SIG-M5 treated with dmso at 0.1 percent for 504 hours (cell line): ENCODE data around the gene SUPT6H.
"Not testable (repeated sequence)": the region's sequence is repeated elsewhere in the genome, so short reads cannot be mapped to it uniquely, and the experiment has no call there.

ENCODE experiments used
- DNase-seq: peaks from one replicate; lab custom pipeline; 2025; ENCODE audit not compliant: unreplicated experiment; lab: John Stamatoyannopoulos, UW

SUPT6H gene

GRCh38 chr17:28734712-28735241, 72.8 kb downstream of the SUPT6H start:
- DNase-seq, result no peak

GRCh38 chr17:28735242-28735722, 73.3 kb downstream of the SUPT6H start:
- DNase-seq, result no peak

GRCh38 chr17:28735913-28736769, 74.1 kb downstream of the SUPT6H start:
- not testable (repeated sequence) for DNase-seq

DNA sequence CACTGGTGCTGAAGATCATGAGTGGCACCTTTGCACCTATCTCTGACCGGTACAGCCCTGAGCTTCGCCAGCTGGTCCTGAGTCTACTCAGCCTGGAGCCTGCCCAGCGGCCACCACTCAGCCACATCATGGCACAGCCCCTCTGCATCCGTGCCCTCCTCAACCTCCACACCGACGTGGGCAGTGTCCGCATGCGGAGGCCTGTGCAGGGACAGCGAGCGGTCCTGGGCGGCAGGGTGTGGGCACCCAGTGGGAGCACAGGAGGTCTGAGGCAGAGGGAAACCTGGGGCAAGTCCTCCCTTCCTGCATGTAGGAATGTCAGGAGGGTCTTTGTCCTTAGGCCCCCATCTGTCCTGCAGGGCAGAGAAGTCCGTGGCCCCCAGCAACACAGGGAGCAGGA, 75.3 kb downstream of the SUPT6H start:
- DNase-seq, result no peak

DNA sequence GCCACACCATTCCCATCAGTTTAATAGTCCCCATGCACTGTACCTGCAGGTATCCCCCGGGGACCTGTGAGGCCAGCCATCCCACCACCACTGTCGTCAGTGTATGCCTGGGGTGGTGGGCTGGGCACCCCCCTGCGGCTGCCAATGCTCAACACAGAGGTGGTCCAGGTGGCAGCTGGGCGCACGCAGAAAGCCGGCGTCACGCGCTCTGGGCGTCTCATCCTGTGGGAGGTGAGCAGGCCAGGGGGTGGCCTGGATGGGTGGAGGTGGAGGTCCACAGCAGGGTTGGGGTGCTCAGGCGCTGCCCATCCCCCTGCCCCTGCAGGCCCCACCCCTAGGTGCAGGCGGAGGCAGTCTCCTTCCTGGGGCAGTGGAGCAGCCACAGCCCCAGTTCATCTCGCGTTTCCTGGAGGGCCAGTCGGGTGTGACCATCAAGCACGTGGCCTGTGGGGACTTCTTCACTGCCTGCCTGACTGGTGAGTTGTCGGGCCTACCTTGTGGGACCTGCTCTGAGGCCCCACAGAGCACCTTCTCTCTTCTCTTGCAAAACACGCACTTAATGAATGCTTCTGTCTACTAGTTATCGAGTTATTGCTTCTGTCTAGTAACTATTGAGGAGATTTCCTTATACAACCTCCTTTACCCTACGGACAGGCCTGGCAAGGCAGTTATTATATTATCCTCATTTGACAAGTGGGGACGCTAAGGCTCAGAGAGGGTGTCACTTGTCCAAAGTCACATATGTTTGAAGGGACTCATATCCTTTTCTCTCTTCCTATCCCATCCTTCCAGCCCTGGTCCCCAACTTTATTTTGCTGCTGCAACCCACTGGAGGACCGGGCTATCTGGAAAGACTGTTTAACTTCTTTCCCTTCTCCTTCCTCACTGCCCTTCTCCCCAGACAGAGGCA, 76.0 kb downstream of the SUPT6H start:
- DNase-seq, result no peak

GRCh38 chr17:28738680-28739384, 76.8 kb downstream of the SUPT6H start:
- DNase-seq, result no peak

DNA sequence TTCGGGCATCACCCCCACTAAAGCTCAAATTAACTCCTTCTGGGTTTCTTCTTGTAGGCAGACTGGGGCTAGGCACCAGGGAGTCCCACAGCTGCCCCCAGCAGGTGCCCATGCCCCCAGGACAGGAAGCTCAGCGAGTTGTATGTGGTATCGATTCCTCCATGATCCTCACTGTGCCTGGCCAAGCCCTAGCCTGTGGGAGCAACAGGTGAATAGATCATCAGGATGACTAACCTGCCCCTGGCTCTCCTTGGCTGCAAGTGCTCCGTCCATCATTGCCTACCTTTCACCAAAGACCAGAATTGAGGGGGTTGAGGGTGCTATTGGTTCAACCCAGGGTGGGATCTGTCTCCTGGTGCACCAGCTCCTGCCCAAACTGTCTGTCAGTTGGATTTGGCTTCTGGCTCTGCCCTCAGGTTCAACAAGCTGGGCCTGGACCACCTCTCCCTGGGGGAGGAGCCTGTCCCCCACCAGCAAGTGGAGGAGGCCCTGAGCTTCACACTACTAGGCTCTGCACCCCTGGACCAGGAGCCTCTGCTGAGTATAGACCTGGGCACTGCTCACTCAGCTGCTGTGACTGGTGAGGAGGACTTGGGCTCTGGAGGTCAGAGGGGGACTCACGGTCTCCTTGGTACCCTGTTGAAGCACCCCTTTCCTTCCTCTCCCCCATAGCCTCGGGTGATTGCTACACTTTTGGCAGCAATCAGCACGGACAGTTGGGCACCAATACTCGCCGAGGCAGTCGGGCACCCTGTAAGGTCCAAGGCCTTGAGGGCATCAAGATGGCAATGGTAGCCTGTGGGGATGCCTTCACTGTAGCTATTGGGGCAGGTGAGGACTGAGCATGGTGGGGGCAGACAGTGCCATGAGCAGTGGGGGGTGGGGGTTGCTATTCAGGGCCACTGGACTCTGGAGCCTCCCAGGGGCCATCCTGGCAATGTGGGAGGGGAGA, 78.7 kb downstream of the SUPT6H start:
- DNase-seq, result no peak

GRCh38 chr17:28741358-28742349, 79.6 kb downstream of the SUPT6H start:
- DNase-seq, result peak; percentile 88

GRCh38 chr17:28743243-28744103, 81.5 kb downstream of the SUPT6H start, which contains the start of gene TRAF4:
Gene TRAF4, plus strand, starts transcription at chr17:28744011. Its CDS starts 102 bp downstream, at chr17:28744113.
- peak; percentile 73 for DNase-seq

DNA sequence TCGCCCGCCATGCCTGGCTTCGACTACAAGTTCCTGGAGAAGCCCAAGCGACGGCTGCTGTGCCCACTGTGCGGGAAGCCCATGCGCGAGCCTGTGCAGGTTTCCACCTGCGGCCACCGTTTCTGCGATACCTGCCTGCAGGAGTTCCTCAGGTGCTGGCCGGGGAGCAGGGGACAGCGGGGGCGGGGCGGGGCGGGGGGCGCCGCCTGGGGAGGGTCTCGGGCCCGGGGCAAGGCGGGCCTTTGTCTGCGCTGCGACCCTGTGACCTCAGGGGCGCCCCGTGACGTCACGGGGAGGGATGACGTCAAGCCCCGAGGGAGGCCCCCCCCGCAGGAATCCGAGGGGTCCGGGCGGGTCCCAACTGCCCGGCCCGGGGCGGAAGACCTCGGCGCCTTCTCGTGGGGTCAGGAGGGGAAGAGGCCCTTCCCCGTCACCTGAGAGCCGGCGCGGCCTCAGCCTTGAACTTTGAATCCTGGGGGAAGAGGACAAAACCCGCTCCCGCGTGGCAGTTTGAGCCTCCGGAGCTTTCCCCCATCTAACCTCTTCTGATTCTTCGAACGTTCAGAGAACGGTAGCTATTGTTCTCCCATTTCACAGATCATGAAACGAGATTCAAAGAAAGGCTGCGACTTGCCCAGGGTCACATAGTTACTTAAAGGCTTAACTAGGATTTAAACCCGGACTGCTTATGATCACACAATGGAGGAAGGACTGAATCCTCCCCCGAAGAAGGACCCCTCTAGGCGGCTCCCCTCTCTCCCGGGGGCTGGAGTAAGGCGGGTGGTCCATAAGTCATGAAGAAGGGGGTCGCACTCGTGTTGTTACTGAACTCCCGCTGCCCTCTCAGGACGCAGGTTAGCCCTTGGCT, 82.3 kb downstream of the SUPT6H start:
- peak; percentile 26 for DNase-seq

- DNase-seq, result no peak
These were observed 83.2 kb downstream of the SUPT6H start for GRCh38 chr17:28744972-28745785.

DNA sequence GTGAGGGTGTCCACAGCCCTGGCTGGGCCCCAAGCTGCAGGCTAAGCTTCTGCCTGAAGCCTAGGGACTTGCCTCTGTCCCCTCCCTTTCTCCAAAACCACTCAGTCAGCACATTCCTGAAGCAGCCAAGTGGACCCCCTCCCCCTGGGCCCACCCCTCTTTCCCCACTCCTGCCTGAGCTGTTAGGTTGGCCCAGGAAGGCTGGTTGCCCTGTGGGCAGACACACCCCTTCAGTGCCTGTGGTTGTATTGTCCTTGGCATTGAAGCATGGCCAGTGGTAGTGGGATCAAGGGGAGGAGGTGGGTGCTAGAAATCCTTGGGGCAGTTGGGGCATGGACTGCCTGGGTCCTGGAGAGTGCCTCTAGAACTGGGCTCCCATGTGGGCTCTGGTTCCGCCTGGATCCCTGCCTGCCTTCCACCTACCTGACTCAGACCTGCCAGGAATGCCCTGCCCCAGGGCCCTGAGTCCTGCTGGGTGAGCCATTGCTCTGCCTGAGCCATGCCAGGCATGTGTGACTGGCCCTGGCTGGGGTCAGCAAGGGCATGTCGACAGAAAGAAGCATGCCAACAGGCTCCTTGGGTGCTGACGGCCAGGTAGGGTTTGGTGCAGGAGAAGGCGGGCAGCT, 83.9 kb downstream of the SUPT6H start:
- DNase-seq, result no peak

DNA sequence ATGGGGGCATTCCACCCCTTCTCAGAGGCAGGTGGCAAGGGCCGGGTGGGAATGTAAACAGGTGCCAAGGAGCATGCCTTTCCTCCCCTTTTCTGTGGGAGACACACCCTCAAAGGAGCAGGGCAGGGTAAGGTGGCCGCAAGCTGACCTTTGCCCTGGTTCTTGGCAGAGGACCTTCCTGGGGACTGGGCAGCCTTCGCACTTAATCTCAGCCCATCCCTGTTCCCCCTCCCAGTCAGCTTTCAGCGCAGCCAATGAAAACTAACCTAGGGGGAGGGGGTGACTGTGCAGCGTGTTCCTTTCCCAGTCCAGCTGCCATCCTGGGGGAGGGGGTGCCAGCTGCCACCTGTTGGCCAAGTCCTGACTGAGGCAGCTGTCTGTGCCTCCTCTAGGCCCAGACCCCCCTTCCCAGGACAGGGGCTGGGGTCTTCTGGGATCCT, 84.6 kb downstream of the SUPT6H start:
- DNase-seq, result peak; percentile 71

- DNase-seq, result no peak
These were observed 85.2 kb downstream of the SUPT6H start for GRCh38 chr17:28747051-28747691.
